RWPE1 (cell line): ENCODE data around the gene HSPA12A.
A peak's percentile ranks its signal among the peaks of the same experiment; 100 is the strongest.

Experiments used
- CTCF ChIA-PET: fragments of 350-600 bp; sonication (Branson Sonifier 250); formaldehyde crosslinking; extraction: SDS; loops from one replicate; lab custom pipeline; 2021; lab: Yijun Ruan, JAX
- POLR2A ChIA-PET: fragments of 400-600 bp; formaldehyde crosslinking; extraction: SDS; loops from one replicate; lab custom pipeline; 2020; ENCODE audit warnings: antibody characterized with exemption; ENCODE audit not compliant: low non-redundant PET; lab: Yijun Ruan, JAX
- DNase-seq: peaks from one replicate; pipeline ENCODE4 v3.0.0; 2012; ENCODE audit warnings: low spot score
- H3K27ac ChIP-seq: fragments of 450-650 bp; 2 replicates; pipeline ENCODE4 v1.5.1; 2017
- CTCF ChIP-seq: fragments of 450-650 bp; conservative IDR thresholded peaks from 2 replicates; pipeline ENCODE4 v1.5.1; 2017; ENCODE audit warnings: low read depth, mild to moderate bottlenecking

The HSPA12A gene

GRCh38 chr10:116748471-116748870 lies 6.1 kb upstream of the HSPA12A start:
- ChIA-PET CTCF (interaction anchor here (0.7 to 1.2 kb wide), 2 partner anchors 39 to 116 kb away, joined by 3 read pairs; no protein-coding TSS in a partner anchor), POLR2A (no interaction called here)
- no peak for TF ChIP-seq CTCF
- no peak for DNase-seq
- H3K27ac ChIP-seq = peak overlapping the region; percentile 82

- CTCF ChIA-PET = interaction anchor here (1.2 kb wide), 1 partner anchor 39 kb away, joined by 3 read pairs; no protein-coding TSS in a partner anchor
- no peak for TF ChIP-seq CTCF
- DNase-seq = peak; percentile 83
- POLR2A ChIA-PET = no interaction called here
- H3K27ac ChIP-seq = peak overlapping the region; percentile 82
Measured at GRCh38 chr10:116748041-116748440, 5.7 kb upstream of the HSPA12A start.

GRCh38 chr10:116747325-116747724 lies 5.0 kb upstream of the HSPA12A start:
- POLR2A ChIA-PET = no interaction called here
- no peak for TF ChIP-seq CTCF
- peak overlapping the region; percentile 82 for H3K27ac ChIP-seq
- CTCF ChIA-PET = interaction anchor here (1.2 kb wide), 1 partner anchor 40 kb away, joined by 3 read pairs; no protein-coding TSS in a partner anchor
- DNase-seq = no peak

GRCh38 chr10:116744885-116745284 lies 2.5 kb upstream of the HSPA12A start:
- ChIA-PET POLR2A (no interaction called here), CTCF (interaction anchor here (0.9 kb wide), 1 partner anchor 63 kb away, joined by 5 read pairs; no protein-coding TSS in a partner anchor)

GRCh38 chr10:116744163-116744753 lies 1.9 kb upstream of the HSPA12A start:
- ChIA-PET POLR2A (no interaction called here), CTCF (interaction anchor here (0.9 kb wide), 1 partner anchor 62 kb away, joined by 5 read pairs; no protein-coding TSS in a partner anchor)
- TF ChIP-seq CTCF = no peak
- peak overlapping the region; percentile 87; the same call in 1 of the 2 replicates for H3K27ac ChIP-seq
- no peak for DNase-seq

More at GRCh38 chr10:116744885-116745284, 2.5 kb upstream of the HSPA12A start:
- TF ChIP-seq CTCF = no peak
- peak overlapping the region; percentile 21; the same call in 1 of the 2 replicates for H3K27ac ChIP-seq
- DNase-seq = no peak

- ChIA-PET CTCF (interaction anchor here (0.6 to 1.8 kb wide), 4 partner anchors 45 to 473 kb away, joined by 3 to 11 read pairs (median 4); no protein-coding TSS in a partner anchor), POLR2A (interaction anchor here (1.0 to 1.4 kb wide), 2 partner anchors 10 to 43 kb away, joined by 6 to 8 read pairs; no protein-coding TSS in a partner anchor)
- TF ChIP-seq CTCF = no peak
- peak overlapping the region; percentile 87 for H3K27ac ChIP-seq
- peak; percentile 26 for DNase-seq
Measured at GRCh38 chr10:116743266-116744064, 1.1 kb upstream of the HSPA12A start.
